ENCODE results near the gene FAM20B. TPM values are rescaled to one million over a fixed set of nuclear protein-coding genes. Genes with fewer than 3 reads are reported as not detected.

Gene FAM20B
- total and polyA plus RNA-seq, 2 of the 13 experiments (the other 11 are each of a cell fraction or from before 2014, with no cell fraction given): 13.8 to 26.9 TPM

- intact Hi-C loops (cut with micrococcal nuclease; ENCODE audit: unreplicated experiment): no loop called here
- Histone ChIP-seq H2AFZ (ENCODE audit: low read length) (no peak overlapping the region), H3K9ac (ENCODE audit: insufficient read depth, low read depth, low read length) (no peak overlapping the region), H3K9me3 (ENCODE audit: low read length) (no peaks in the 10 kb centered on the region), H3K4me3 (replicated peaks in 1 of 3; ENCODE audit: insufficient read depth in 1 of 3, low read depth in 2 of 3, low read length in 3 of 3) (no peak overlapping the region), H4K20me1 (ENCODE audit: insufficient read depth, low read length) (no peaks in the 10 kb centered on the region), H3K4me2 (ENCODE audit: low read depth, low read length) (no peak overlapping the region), H3K4me1 (ENCODE audit: insufficient read depth, low read length) (no peaks in the 10 kb centered on the region), H3K27ac (ENCODE audit: extremely low read length, insufficient read depth, low read length) (no peak overlapping the region), H3K79me2 (ENCODE audit: insufficient read depth, low read length) (no peaks in the 10 kb centered on the region), H3K36me3 (replicated peaks in 1 of 2; ENCODE audit: control insufficient read depth in 1 of 2, insufficient read depth in 2 of 2, low read length in 2 of 2) (peaks cover 8 to 39% of the 10 kb centered on the region in 2 experiments; a peak in 4 of 5 replicates), H3K27me3 (ENCODE audit: control insufficient read depth in 1 of 2, insufficient read depth in 2 of 2, low read length in 2 of 2) (no peaks in the 10 kb centered on the region)
- no TSS peak for BruUV-seq (replicated peaks)
- ChIA-PET CTCF (ENCODE audit: low intra/inter-chr PET ratio, low total read pairs) (no interaction called here), POLR2A (no interaction called here)
- FAIRE-seq: no peak
- ATAC-seq: no peak
- TF ChIP-seq SMAD9 (CRISPR knock-in tag; IDR thresholded peaks at IDR 0.05) (no peak), SRSF9 (IDR thresholded peaks at IDR 0.05; ENCODE audit: borderline replicate concordance, insufficient read depth, low read depth, low read length, poor library complexity, severe bottlenecking) (no peak), SETDB1 (CRISPR knock-in tag; IDR thresholded peaks at IDR 0.05; ENCODE audit: borderline replicate concordance) (no peak), FOXK2 (IDR thresholded peaks at IDR 0.05) (no peak), ZMAT5 (CRISPR knock-in tag; IDR thresholded peaks at IDR 0.05; ENCODE audit: borderline replicate concordance, low read depth) (no peak), FOSL1 (CRISPR knock-in tag; IDR thresholded peaks at IDR 0.05; ENCODE audit: borderline replicate concordance) (no peak), TEAD2 (CRISPR knock-in tag; IDR thresholded peaks at IDR 0.05) (no peak), GATA4 (IDR thresholded peaks at IDR 0.05; ENCODE audit: borderline replicate concordance, low read depth) (no peak), TCF7 (IDR thresholded peaks at IDR 0.05; ENCODE audit: low read depth) (no peak), ZNF264 (CRISPR knock-in tag; IDR thresholded peaks at IDR 0.05) (no peak), TCF7L2 (IDR thresholded peaks at IDR 0.05; ENCODE audit: low read depth, low read length) (no peak), LBX2 (CRISPR knock-in tag; IDR thresholded peaks at IDR 0.05; ENCODE audit: borderline replicate concordance) (no peak), HNF1B (CRISPR knock-in tag; IDR thresholded peaks at IDR 0.05) (no peak), ZNF138 (CRISPR knock-in tag; IDR thresholded peaks at IDR 0.05; ENCODE audit: low read depth) (no peak), AHR (CRISPR knock-in tag; IDR thresholded peaks at IDR 0.05) (no peak), PRMT3 (CRISPR knock-in tag; IDR thresholded peaks at IDR 0.05; ENCODE audit: borderline replicate concordance, low read depth) (no peak), TIGD3 (CRISPR knock-in tag; IDR thresholded peaks at IDR 0.05; ENCODE audit: borderline replicate concordance) (no peak)
- DNase-seq (ENCODE audit: low spot score): no peak
- in situ Hi-C loops (cut with HindIII; ENCODE audit: extremely low pct_ligation_motif_present, low pct_unique_long_range_greater_than_20kb): no loop called here
- 97% methylated on average over 4 of the region's 4 CpGs for WGBS (ENCODE audit: low lambda C conversion rate)
These were observed 40.8 kb downstream of the FAM20B start for GRCh38 chr1:179066471-179066870.
